ENCODE data around the gene INPP5A. TPM values are rescaled to one million over a fixed set of nuclear protein-coding genes. Genes with fewer than 3 reads are reported as not detected.
"Not testable (repeated sequence)": the region's sequence is repeated elsewhere in the genome, so short reads cannot be mapped to it uniquely, and the experiment has no call there.

The INPP5A gene
- total RNA-seq, 2 experiments from 2014 or later: 4.8 to 4.9 TPM

GRCh38 chr10:132703419-132704007 is 165.9 kb downstream of the INPP5A start:
- ChIA-PET CTCF (no interaction called here), POLR2A (no interaction called here)

GRCh38 chr10:132704008-132704814 is 166.6 kb downstream of the INPP5A start:
- ChIA-PET CTCF (no interaction called here), POLR2A (no interaction called here)

- CTCF ChIA-PET, POLR2A ChIA-PET: not testable (repeated sequence)
These were observed 167.2 kb downstream of the INPP5A start for GRCh38 chr10:132704815-132705064.

DNA sequence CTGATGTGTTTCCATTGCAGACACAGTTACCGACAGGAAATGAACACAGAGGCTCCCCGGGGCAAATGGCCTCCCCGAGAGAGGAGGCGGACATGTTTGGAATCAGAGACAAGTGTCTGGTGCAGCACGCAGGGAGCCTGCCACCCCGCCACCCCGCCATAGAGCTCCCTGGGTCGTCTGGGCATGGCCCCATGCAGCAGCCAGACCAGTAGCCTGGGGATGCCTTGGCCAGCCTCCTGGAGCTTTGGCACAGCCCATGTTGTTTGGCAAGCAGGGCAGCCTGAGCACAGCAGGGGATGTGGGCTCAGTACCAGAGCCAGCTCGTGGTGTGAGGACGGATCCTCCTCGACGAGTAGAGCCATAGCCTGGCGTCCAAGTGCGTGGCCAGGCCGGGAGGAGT is 167.6 kb downstream of the INPP5A start:
- CTCF ChIA-PET: no interaction called here
- POLR2A ChIA-PET: no interaction called here

GRCh38 chr10:132705943-132706342 is 168.4 kb downstream of the INPP5A start:
- ChIA-PET POLR2A (no interaction called here), CTCF (no interaction called here)

DNA sequence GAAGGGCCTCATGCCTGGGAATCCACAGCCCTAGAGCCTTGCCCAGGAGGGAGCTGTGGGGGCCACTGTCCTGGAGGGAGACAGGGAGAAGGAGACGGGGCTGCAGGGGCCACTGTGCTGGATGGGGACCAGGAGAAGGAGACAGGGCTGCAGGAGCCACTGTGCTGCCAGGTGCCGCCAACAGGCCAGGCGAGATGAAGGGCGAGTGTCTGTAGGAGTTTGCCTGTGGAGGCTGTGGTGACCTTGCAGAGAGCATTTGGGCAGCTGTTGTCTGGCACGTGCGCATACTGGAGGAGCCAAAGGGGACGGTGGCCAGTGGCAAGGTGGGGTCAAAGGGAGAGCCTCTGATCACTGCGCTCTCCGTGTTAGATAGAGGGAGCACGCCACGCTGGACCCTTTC is 169.1 kb downstream of the INPP5A start:
- POLR2A ChIA-PET: no interaction called here
- CTCF ChIA-PET: no interaction called here

- ChIA-PET POLR2A (no interaction called here), CTCF (no interaction called here)
These were observed 169.7 kb downstream of the INPP5A start for GRCh38 chr10:132707121-132707775.

DNA sequence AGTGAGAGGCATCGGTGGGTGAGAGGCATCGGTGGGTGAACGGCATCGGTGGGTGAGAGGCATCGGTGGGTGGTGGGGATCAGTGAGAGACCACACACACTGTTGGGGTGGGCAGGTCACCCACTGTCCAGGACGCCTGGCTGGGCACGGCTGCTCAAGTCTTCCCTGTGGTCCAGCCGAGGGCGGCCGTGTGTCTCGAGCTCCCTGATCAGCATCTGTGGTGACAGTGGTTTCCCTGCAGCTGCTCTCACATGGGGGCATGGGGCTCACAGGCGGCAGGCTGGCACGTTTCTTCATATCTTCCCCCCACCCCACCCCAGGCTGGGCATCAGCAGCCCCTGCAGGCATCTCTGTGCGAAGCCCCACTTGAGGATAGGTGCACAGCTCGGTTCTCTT is 170.2 kb downstream of the INPP5A start:
- POLR2A ChIA-PET: no interaction called here
- CTCF ChIA-PET: no interaction called here

DNA sequence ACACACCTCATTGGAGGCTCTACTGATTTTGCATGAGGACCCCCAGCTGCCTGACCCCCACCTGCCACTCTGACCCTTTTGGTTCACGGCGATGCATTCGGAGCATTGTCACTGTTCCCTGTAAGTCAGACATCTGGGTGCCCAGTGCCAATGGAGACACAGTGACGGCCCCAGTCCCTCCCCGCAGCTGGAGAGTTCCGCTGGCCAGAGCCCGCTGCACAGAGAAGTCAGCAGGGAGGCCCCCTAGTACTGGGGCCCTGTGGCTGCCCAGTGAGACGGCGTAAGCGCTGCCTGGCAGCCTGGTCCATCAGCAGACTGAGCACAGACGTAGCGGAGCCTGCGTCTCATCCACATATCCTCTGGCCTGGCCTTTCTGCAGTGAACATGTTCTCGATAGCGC is 170.9 kb downstream of the INPP5A start:
- ChIA-PET CTCF (no interaction called here), POLR2A (no interaction called here)

GRCh38 chr10:132708936-132709335 is 171.3 kb downstream of the INPP5A start:
- POLR2A ChIA-PET: no interaction called here
- CTCF ChIA-PET: no interaction called here

DNA sequence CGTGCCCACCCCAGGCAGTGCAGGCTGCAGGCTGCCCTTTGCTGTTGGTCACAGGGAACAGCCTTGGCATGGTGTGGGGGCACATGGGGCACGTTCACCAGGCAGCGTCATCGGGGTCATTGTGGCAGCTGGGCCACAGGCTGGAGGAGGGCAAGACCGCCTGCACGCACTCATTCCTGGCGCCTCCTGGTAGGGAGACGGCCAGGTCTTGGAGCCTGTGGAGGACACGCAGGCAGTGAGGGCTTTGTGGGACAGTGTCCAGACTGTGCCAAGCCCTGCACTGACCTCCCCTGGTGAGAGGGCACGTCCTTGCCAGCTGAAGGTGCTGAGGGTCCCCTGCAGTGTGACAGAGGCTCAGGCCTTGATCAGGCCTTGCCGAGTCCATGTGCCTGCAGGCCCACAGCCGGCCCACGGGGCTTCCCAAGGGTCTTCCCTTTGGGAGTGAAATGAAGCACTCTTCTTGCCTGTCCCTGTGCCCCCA is 171.9 kb downstream of the INPP5A start:
- POLR2A ChIA-PET: no interaction called here
- CTCF ChIA-PET: no interaction called here

DNA sequence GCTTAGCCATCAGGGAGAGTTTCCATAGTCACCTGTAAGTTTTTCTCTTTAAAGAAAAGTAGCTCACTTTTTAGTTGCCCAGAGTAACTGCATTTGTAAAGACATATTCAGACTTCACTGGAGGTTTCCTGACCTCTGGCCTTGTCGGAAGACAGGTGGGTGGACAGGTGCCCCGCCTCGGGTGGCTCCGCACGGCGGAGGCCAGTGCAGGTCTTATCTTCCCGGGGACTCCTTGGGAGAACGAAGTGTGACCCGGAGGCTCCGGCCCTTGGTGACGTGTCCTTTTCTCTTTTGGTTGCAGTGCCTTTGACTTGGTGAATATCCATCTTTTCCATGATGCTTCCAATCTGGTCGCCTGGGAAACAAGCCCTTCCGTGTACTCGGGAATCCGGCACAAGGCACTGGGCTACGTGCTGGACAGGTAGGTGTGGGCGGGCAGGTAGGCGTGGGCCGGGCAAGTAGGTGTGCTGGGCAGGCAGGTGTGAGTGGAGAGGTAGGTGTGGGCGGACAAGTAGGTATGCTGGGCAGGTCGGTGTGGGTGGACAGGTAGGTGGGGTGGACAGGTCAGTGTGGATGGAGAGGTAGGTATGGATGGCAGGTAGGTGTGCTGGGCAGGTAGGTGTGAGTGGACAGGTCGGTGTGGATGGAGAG is 172.6 kb downstream of the INPP5A start:
- CTCF ChIA-PET: no interaction called here
- POLR2A ChIA-PET: no interaction called here

- CTCF ChIA-PET: no interaction called here
- POLR2A ChIA-PET: no interaction called here
These were observed 173.4 kb downstream of the INPP5A start for GRCh38 chr10:132710746-132711612.

GRCh38 chr10:132711613-132712121 is 174.1 kb downstream of the INPP5A start:
- POLR2A ChIA-PET: no interaction called here
- CTCF ChIA-PET: no interaction called here

DNA sequence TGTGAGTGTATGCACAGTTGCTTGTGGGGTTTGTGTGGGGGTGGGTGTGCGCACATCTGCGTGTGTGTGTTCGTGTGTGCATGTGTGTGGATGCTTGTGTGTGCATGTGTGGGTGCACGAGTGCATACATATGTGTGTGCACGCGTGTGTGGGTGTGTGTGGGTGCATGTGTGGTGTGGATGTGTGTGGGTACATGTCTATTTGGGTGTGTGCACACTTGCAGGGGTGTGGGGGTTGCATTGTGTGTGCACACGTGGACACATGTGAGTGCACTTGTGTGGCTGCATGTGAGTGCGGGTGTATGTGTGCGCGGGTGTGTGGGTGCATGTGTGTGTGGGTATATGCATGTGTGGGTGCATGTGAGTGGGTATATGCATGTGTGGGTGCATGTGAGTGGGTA is 174.7 kb downstream of the INPP5A start:
- CTCF ChIA-PET: no interaction called here
- POLR2A ChIA-PET: no interaction called here

DNA sequence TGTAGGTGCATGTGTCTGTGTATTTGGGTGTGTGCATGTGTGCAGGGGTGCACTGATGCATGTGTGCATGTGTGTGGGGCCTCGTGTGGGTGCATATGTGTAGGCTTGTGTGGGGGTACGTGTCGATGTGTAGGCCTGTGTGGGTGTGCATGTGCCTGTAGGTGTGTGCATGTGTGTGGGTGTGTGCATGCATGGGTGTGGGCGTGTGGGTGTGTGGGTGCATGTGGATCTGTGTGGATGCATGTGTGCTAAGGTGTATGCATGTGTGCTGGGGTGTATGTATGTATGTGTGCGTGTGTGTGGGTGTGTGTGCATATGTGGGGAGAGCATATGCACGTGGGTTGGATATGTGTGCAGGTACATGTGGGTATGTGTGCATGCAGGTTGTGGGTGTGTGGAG is 175.2 kb downstream of the INPP5A start:
- CTCF ChIA-PET: no interaction called here
- POLR2A ChIA-PET: no interaction called here

- ChIA-PET CTCF (no interaction called here), POLR2A (no interaction called here)
These were observed 176.0 kb downstream of the INPP5A start for GRCh38 chr10:132713421-132714095.

GRCh38 chr10:132714096-132714985 is 176.8 kb downstream of the INPP5A start:
- ChIA-PET CTCF (no interaction called here), POLR2A (no interaction called here)

Data from activated CD8-positive, alpha-beta memory T cell treated with anti-CD3 and anti-CD28 coated beads for 36 hours (primary cell).